ENCODE results near the gene AFF3.

AFF3 gene

GRCh38 chr2:99810225-99810624, 332.2 kb downstream of the AFF3 start:
- Histone ChIP-seq H4K12ac (ENCODE audit: low read depth, low read length) (no peak overlapping the region), H3K4me3 (ENCODE audit: low read depth, low read length) (no peak overlapping the region), H3K23ac (ENCODE audit: low read length) (no peak overlapping the region), H2BK12ac (ENCODE audit: low read length) (no peak overlapping the region), H3K4me2 (ENCODE audit: low read length) (no peak overlapping the region), H3K4ac (ENCODE audit: low read depth, low read length) (no peak overlapping the region), H3K79me2 (ENCODE audit: control insufficient read depth, insufficient read depth, low read length, poor library complexity) (no peaks in the 10 kb centered on the region), H3K14ac (ENCODE audit: low read length) (no peak overlapping the region), H3K9me3 (ENCODE audit: insufficient read depth, low read depth, low read length) (no peaks in the 10 kb centered on the region), H2AFZ (ENCODE audit: insufficient read depth, low read length, poor library complexity) (no peak overlapping the region), H2BK5ac (ENCODE audit: low read depth, low read length, poor library complexity) (no peak overlapping the region), H3K18ac (ENCODE audit: low read length) (no peak overlapping the region), H4K8ac (ENCODE audit: low read depth, low read length) (no peak overlapping the region), H3K4me1 (ENCODE audit: control insufficient read depth in 1 of 2, insufficient read depth in 2 of 2, low read length in 2 of 2) (no peaks in the 10 kb centered on the region), H3K9ac (ENCODE audit: low read length) (no peak overlapping the region), H2AK5ac (ENCODE audit: low read length) (no peak overlapping the region), H4K91ac (ENCODE audit: low read depth, low read length) (no peak overlapping the region), H3K27me3 (ENCODE audit: insufficient read depth, low read length) (no peaks in the 10 kb centered on the region), H3K79me1 (ENCODE audit: low read length) (no peaks in the 10 kb centered on the region), H2BK120ac (ENCODE audit: insufficient read depth, low read length, poor library complexity) (no peak overlapping the region), H3K27ac (ENCODE audit: low read depth, low read length) (no peak overlapping the region), H3K36me3 (ENCODE audit: control insufficient read depth in 1 of 2, insufficient read depth in 2 of 2, low read length in 2 of 2) (no peaks in the 10 kb centered on the region)
- peak; percentile 97 to 98 for DNase-seq
- no CpG with 5 or more reads among the region's 4 CpGs for WGBS (ENCODE audit: extremely low coverage, insufficient coverage, insufficient read length)

- no peak overlapping the region for H4K91ac ChIP-seq (ENCODE audit: low read depth, low read length)
- H4K12ac ChIP-seq (ENCODE audit: low read depth, low read length): no peak overlapping the region
- no peak overlapping the region for H2AK5ac ChIP-seq (ENCODE audit: low read length)
- H3K14ac ChIP-seq (ENCODE audit: low read length): no peak overlapping the region
- H3K27me3 ChIP-seq (ENCODE audit: insufficient read depth, low read length): no peaks in the 10 kb centered on the region
- H3K9ac ChIP-seq (ENCODE audit: low read length): no peak overlapping the region
- H3K18ac ChIP-seq (ENCODE audit: low read length): no peak overlapping the region
- no peak overlapping the region for H3K23ac ChIP-seq (ENCODE audit: low read length)
- WGBS (ENCODE audit: extremely low coverage, insufficient coverage, insufficient read length): no CpG with 5 or more reads among the region's 8 CpGs
- no peaks in the 10 kb centered on the region for H3K36me3 ChIP-seq (ENCODE audit: control insufficient read depth in 1 of 2, insufficient read depth in 2 of 2, low read length in 2 of 2)
- no peak overlapping the region for H3K27ac ChIP-seq (ENCODE audit: low read depth, low read length)
- H2BK120ac ChIP-seq (ENCODE audit: insufficient read depth, low read length, poor library complexity): no peak overlapping the region
- no peaks in the 10 kb centered on the region for H3K79me2 ChIP-seq (ENCODE audit: control insufficient read depth, insufficient read depth, low read length, poor library complexity)
- H2BK12ac ChIP-seq (ENCODE audit: low read length): no peak overlapping the region
- no peak overlapping the region for H4K8ac ChIP-seq (ENCODE audit: low read depth, low read length)
- no peak overlapping the region for H2AFZ ChIP-seq (ENCODE audit: insufficient read depth, low read length, poor library complexity)
- no peaks in the 10 kb centered on the region for H3K79me1 ChIP-seq (ENCODE audit: low read length)
- no peak overlapping the region for H3K4me3 ChIP-seq (ENCODE audit: low read depth, low read length)
- H3K4ac ChIP-seq (ENCODE audit: low read depth, low read length): no peak overlapping the region
- H3K4me2 ChIP-seq (ENCODE audit: low read length): no peak overlapping the region
- H3K9me3 ChIP-seq (ENCODE audit: insufficient read depth, low read depth, low read length): no peaks in the 10 kb centered on the region
- H3K4me1 ChIP-seq (ENCODE audit: control insufficient read depth in 1 of 2, insufficient read depth in 2 of 2, low read length in 2 of 2): no peaks in the 10 kb centered on the region
- no peak overlapping the region for H2BK5ac ChIP-seq (ENCODE audit: low read depth, low read length, poor library complexity)
- DNase-seq: no peak
These were observed 333.0 kb downstream of the AFF3 start for GRCh38 chr2:99809259-99809900.

GRCh38 chr2:99808361-99809200, 333.8 kb downstream of the AFF3 start:
- Histone ChIP-seq H3K4me2 (ENCODE audit: low read length) (no peak overlapping the region), H2BK12ac (ENCODE audit: low read length) (no peak overlapping the region), H3K9me3 (ENCODE audit: insufficient read depth, low read depth, low read length) (no peaks in the 10 kb centered on the region), H2AK5ac (ENCODE audit: low read length) (no peak overlapping the region), H3K18ac (ENCODE audit: low read length) (no peak overlapping the region), H3K9ac (ENCODE audit: low read length) (no peak overlapping the region), H3K27me3 (ENCODE audit: insufficient read depth, low read length) (no peaks in the 10 kb centered on the region), H3K23ac (ENCODE audit: low read length) (no peak overlapping the region), H4K12ac (ENCODE audit: low read depth, low read length) (no peak overlapping the region), H3K27ac (ENCODE audit: low read depth, low read length) (no peak overlapping the region), H3K4ac (ENCODE audit: low read depth, low read length) (no peak overlapping the region), H4K8ac (ENCODE audit: low read depth, low read length) (no peak overlapping the region), H3K79me2 (ENCODE audit: control insufficient read depth, insufficient read depth, low read length, poor library complexity) (no peaks in the 10 kb centered on the region), H3K4me3 (ENCODE audit: low read depth, low read length) (no peak overlapping the region), H4K91ac (ENCODE audit: low read depth, low read length) (no peak overlapping the region), H2BK5ac (ENCODE audit: low read depth, low read length, poor library complexity) (no peak overlapping the region), H2AFZ (ENCODE audit: insufficient read depth, low read length, poor library complexity) (no peak overlapping the region), H3K14ac (ENCODE audit: low read length) (no peak overlapping the region), H3K4me1 (ENCODE audit: control insufficient read depth in 1 of 2, insufficient read depth in 2 of 2, low read length in 2 of 2) (no peaks in the 10 kb centered on the region), H3K79me1 (ENCODE audit: low read length) (no peaks in the 10 kb centered on the region), H2BK120ac (ENCODE audit: insufficient read depth, low read length, poor library complexity) (no peak overlapping the region), H3K36me3 (ENCODE audit: control insufficient read depth in 1 of 2, insufficient read depth in 2 of 2, low read length in 2 of 2) (no peaks in the 10 kb centered on the region)
- WGBS (ENCODE audit: extremely low coverage, insufficient coverage, insufficient read length): no CpG with 5 or more reads among the region's 4 CpGs
- DNase-seq: peak; percentile 17 to 65

GRCh38 chr2:99806758-99807157, 335.6 kb downstream of the AFF3 start:
- Histone ChIP-seq H3K4me2 (ENCODE audit: low read length) (no peak overlapping the region), H3K79me1 (ENCODE audit: low read length) (no peaks in the 10 kb centered on the region), H3K4ac (ENCODE audit: low read depth, low read length) (no peak overlapping the region), H3K4me3 (ENCODE audit: low read depth, low read length) (no peak overlapping the region), H3K18ac (ENCODE audit: low read length) (no peak overlapping the region), H3K9me3 (ENCODE audit: insufficient read depth, low read depth, low read length) (no peaks in the 10 kb centered on the region), H4K8ac (ENCODE audit: low read depth, low read length) (no peak overlapping the region), H3K27ac (ENCODE audit: low read depth, low read length) (no peak overlapping the region), H2AK5ac (ENCODE audit: low read length) (no peak overlapping the region), H3K79me2 (ENCODE audit: control insufficient read depth, insufficient read depth, low read length, poor library complexity) (no peaks in the 10 kb centered on the region), H3K4me1 (ENCODE audit: control insufficient read depth in 1 of 2, insufficient read depth in 2 of 2, low read length in 2 of 2) (no peaks in the 10 kb centered on the region), H3K14ac (ENCODE audit: low read length) (no peak overlapping the region), H2AFZ (ENCODE audit: insufficient read depth, low read length, poor library complexity) (no peak overlapping the region), H3K27me3 (ENCODE audit: insufficient read depth, low read length) (no peaks in the 10 kb centered on the region), H2BK120ac (ENCODE audit: insufficient read depth, low read length, poor library complexity) (no peak overlapping the region), H3K23ac (ENCODE audit: low read length) (no peak overlapping the region), H4K91ac (ENCODE audit: low read depth, low read length) (no peak overlapping the region), H3K36me3 (ENCODE audit: control insufficient read depth in 1 of 2, insufficient read depth in 2 of 2, low read length in 2 of 2) (no peaks in the 10 kb centered on the region), H2BK12ac (ENCODE audit: low read length) (no peak overlapping the region), H3K9ac (ENCODE audit: low read length) (no peak overlapping the region), H2BK5ac (ENCODE audit: low read depth, low read length, poor library complexity) (no peak overlapping the region), H4K12ac (ENCODE audit: low read depth, low read length) (no peak overlapping the region)
- WGBS (ENCODE audit: extremely low coverage, insufficient coverage, insufficient read length): no CpG with 5 or more reads among the region's 4 CpGs
- DNase-seq: peak in 1 of 2 donors; percentile 22
